CD1c-positive myeloid dendritic cell (primary cell): ENCODE data around the gene TTC7B.

ENCODE experiments used
- DNase-seq: peaks from one replicate; pipeline ENCODE4 v3.0.0-alpha.2; 2016; ENCODE audit errors: extremely low spot score

TTC7B gene

DNA sequence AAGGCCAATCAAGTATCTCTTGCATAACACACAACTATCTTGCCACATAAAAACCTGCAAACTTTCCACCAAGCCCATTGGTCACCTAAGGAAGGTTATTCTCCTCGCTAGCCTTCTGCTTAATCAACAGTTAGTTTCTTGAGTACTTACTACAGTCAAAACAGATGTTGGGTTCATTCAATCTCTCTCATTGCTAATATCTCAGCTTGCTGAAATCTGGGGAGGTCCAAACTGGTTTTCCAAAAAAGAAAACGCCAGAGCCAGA is 74.6 kb downstream of the TTC7B start:
- DNase-seq: no peak

DNA sequence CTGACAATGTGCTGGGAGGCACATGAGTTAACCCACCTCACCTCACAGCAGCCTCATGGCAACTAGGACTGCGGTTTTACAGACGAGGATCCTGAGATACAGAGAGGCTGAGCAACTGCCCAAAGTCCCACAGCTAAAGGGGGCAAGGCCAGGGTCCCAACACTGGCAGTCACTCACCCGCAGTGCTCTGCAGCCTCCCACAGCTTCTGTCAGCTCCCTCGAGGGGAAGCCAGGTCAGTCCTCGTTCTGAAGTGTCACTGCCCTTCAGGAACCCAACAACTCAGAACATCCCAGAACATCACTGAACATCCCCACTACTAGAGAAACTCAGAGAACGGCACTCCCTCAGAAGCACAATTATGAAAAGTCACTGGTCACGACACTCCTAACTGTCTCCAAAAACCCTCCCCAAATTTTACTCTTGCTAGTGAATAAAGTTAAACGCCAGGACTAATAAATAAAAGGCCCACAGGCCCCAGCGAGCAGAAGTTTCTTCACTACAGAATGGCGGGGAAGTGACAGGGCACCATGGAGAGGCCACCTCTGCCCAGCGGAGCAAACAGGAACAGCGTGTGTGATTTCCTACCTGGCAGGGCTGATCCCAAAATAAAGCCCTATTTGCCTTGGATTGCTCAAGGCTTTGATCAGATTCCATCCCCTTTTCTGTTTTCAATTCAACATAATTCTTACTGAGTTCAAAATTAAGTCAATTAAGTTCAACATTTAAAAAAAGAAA is 75.1 kb downstream of the TTC7B start:
- DNase-seq: no peak

DNA sequence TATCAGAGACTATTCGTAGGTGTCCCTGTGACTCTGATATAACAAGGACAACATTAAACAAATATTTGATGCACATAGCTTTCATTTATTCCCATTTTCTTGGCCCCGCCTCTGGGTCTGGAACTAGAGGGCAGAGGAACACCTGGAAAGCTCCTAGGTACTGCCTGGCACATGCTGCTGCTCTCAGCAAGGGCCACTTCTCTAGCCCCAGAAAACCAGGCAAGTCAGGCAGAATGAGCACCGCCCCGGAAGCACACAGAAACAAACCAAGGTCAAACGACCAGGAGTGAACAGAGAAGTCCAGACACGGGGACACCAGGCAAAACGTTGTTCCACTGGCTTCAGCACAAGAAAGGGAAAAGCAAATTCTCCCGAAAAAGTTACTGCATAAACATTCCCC is 76.1 kb downstream of the TTC7B start:
- no peak for DNase-seq

DNA sequence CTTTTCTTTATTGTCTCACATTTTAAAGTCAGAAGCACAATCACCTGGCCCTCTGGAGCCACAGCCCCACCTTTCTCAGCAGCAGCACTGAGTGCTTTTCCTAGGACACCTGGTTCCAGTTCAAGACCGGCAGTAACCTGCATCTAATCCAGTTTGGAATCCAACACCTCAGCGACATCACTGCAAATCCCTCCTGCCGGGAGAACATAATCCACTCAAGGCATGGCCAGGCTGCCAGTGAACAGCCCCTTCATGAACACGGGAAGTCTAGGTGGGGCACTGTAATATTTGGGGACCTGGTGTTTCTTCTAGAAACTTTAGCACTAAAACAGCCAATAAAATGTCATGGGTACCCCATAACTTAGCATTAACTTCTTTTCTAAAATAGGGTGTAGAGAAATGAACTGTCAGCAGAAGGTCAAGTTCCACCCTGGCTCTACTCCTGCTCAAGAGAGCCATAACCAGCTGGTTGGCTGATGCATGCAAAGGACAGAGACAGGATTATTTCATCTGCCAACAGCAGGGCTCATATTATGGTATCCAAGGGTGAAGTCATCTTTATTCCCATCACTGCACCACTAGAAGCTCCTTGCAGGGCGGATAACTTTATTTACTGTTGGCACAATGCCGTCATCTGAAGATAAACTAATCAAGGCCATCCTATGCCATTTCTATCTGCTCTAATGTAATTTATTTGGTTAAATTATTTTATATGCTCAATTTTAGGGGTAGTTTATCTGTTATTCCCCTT is 76.7 kb downstream of the TTC7B start:
- DNase-seq: no peak

DNA sequence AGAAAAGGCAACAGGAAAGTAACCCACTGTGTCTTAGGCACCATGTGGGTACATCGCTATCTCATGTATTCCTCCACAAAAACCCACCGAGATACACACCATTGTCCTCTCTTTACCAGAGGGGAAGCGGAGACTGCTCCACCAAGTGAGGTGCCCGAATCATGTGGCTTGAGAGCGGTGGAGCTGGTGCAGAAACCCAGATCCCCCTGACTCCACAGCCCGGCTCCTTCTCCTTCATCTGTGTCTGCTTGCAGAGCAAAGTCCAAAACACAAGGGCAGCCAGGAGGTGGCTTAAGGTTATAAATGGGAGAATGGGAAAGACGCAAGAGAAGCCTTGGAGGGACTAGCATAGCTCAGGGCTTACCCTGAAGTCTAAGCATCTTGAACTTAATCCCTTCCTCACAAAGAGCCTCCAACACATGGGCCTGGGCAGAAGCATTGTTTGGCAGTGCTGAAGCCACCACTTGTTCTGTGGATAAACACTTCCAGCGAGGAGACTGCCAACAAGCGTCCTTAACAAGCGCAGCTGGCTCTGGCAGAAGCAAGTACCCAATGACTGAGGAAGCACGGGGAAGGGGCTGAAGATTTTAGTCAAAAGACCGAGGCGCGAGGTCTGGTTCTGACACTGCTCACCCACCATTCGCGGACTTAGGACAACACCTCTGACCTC is 83.0 kb downstream of the TTC7B start:
- DNase-seq: no peak

DNA sequence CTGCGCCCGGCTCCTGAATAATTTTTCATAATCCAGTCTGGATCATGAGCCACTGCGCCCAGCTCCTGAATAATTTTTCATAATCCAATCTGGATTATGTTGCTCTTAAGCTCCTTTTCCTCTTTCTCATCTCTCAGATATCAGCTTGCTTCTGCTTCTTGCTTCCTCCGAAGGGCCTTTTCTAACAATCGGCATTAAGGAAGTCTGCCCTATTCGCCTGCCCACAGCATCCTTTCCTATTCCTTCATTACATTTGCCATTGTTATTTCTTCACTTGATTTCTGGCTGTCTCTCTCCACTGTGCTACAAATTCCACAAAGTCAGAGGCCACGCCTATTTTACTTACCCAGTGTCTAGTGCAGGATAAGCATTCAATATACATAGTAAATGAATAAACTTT is 83.5 kb downstream of the TTC7B start:
- peak; percentile 65 for DNase-seq

DNA sequence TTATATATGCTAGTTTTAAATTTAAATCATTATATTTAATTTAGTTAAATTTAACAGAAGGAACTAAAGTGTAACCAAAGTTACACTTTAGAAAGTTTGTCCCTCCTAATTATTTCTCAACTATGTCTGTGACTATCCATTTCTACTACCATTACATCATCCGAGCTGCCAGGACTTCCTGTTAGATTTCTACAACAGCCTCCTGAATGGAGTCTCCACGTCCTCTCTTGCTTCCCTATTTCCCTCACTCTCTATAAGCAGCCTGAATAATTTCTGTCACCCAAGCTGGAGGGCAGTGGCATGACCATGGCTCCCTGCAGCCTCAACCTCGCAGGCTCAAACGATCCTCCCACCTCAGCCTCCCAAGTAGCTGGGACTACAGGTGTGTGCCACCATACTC is 84.1 kb downstream of the TTC7B start:
- DNase-seq: peak; percentile 81

DNA sequence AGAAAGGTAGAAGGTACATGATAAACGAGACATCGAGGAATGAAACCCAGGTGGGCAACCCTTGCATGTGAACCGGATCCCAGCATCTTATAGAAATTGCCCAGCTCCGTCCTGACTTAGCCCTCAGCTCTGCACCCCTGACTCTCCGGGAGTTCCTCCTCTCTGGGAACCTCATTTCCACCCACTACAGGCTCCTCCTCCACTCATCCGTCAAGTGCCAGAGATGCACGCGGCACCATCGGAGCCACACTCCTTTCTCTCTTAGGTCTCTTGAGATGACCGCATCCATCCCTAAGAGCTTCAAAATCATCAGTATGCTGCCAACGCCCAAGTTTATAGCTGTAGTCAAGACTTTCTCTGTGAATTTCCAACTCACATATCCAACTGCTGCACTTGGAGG is 84.7 kb downstream of the TTC7B start:
- no peak for DNase-seq

DNA sequence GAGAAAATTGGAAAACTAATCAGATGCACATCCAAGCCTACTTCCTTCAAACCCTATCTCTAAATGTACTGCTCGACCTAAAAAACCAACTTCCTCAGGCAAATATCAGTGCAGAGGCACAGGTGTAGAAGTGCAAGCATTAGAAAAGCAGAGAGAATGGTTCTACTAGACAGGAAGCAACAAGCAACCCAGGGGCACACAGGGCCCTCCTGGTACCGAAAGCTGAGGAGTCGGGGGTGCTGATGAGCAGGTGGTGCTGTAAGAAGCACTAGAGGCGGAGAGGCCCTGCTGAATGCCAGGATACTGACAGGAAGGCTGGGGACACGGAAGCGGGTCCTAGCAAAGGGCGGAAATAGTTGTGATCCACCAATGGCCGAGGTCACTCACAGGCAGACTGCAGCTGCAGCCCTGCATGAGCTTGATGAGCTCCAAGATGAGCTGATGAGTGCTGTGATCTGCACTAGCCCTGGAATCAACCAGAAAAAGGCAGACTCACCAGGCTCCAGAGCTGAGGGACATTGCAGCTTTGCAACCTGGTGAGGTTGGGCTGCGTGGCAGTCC is 85.9 kb downstream of the TTC7B start:
- DNase-seq: no peak

DNA sequence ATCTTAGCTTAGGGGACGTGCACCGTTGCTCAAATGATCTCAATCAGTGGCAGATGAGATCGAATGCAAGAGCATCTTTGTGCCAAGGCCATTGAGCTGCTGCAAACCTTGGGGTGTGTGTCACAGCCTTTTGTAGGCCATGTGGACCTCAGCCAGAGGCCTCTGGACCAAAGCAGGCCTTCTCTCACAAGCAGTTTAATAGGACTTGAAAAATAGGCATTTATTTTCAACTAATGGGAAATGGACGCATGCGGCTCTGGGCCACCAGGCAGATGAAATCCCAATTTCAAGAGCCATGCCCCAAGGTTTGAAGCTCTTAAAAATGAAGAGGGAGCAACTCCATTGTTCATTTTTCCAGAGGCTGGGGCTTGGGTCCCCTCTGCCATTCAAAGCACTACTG is 87.3 kb downstream of the TTC7B start:
- DNase-seq: no peak

DNA sequence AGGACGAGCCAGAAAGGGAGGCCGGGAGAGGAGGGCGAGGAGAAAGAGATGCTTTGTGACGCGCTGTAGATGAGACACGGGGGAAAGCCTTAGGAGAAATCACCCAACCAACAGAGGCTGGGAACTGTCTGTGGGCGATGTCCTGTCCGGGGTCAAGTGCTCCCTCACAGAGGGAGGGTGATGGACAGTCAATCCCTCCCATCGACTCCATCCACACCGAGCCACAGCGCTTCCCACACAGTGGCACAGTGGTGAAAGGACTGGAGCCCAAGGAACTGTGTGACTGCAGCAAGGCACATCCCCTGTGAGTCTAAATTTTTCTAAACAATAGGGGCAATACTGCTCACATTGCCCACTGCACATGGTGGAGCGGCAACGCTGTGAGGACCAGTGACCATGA is 89.1 kb downstream of the TTC7B start:
- DNase-seq: no peak

DNA sequence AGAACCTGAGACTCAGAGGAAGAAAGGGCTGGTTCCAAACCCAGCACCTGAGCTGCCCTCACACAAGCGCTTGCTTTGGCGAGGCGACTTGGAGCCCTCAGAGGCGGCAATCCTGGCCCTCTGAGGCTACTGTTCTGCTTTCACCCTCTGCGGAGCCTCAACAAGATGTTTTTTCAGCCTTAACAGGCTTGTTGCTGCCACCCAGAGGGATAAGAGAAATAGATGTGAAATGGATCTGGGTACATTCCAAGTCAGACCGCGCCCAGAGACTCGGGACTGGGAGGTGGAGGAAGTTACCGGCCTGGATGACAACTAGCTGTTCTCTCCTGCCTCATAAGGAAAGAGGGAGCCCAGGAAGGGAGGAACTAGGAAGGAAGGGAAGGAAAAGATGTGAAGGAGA is 89.6 kb downstream of the TTC7B start:
- DNase-seq: no peak

DNA sequence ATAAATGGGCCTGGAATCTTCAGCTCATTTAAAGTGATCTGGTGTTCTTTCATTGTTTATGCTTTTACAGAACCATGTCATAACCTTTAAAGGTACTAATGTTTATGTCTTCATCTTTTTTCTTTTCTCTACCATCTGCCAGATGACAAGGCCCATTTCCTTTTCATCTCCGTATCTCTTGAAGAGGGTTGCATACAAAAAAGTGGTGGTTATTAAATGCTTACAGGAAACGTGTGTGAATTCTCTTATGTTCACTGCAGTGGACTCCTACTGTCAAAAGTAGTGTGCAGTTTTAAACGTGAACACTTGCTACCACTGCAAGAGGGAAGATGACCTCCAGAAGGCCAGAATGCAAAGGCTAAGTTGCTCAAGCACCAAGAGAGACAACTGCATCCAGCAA is 91.4 kb downstream of the TTC7B start:
- DNase-seq: no peak

DNA sequence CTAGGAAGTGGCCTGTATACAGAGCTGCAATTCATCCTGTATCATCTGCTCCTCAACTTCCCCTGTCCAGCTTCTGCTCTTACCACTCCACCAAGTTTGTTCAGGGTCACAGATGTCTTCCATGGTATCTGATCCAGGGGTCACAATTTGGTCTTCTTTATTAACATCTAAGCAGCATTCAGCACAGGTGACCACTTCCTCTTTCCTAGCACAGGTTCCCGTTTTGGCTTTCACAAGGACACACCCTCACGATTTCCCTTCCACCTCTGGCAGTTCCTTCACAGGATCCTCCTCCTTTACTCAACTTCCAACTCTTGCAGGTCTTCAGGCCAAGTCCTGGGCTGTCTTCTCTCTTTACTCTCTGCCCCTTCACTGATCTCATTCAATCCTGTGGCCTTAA is 93.6 kb downstream of the TTC7B start:
- peak; percentile 42 for DNase-seq

DNA sequence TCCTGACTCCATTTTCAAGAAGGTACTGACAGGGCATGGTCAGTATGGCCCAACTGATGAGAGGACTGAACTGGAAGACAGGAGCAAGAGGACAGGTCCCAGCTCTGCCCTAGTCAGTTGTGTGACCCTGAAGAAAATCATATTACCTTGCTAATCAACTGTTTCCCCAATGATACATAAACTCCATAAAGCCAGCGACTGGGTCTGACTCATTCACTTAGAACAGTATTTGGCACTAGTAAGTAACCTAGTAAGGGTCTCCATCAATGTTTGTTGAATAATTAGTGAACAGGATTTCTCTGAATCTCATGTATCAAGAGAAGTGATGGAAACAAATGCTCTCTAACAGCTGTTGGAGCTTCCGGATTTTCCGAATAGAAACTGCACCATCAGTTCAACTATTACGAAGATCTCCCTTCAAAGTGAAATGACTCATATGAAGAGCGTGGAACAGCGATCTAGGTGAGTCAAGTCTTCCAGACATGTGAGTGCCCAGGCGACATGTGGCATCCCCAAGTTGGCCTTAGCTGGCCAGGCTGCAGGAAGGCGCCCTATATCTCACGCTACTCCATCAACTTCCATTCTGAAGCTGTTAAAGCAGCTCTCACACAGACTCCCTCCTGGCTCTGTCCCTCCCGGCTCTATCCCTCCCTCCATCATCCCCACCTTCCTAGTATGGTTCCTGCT is 94.5 kb downstream of the TTC7B start:
- no peak for DNase-seq

DNA sequence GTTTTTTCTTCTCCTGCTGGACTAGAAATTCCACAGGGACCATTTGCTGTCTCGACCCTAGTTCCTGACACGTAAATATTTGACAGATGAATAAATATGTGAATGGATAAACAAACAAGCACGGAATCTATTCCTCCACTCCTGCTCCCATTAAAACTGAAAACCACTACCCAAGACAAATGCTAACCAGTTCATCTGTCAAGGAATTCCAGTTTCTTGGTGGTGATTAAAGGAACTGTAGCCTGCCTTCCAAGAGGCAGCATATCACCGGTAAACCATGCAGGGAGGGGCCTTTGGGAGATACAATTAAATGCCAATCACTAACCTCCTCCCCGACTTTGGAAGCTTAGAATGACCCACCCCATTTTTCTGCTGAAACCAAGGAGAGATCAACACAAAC is 95.4 kb downstream of the TTC7B start:
- DNase-seq: no peak

DNA sequence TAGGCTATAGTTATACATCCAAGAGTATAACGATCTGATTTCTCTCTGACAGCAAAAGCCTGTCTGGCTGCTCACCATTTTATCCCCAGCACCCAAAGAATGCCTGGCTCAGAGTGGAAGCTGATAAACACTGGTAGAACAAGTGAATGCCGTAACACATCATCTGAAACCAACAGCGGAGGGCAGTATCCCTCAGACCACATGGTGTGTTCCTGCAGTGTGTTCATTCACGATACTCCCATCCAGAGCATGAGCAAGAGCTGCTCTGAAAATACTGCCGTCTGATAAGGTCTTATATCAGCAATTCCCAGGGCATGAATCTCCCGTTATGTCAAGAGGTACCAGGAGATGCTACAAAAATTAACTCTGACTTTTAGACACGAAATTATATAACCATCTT is 95.9 kb downstream of the TTC7B start:
- DNase-seq: no peak

DNA sequence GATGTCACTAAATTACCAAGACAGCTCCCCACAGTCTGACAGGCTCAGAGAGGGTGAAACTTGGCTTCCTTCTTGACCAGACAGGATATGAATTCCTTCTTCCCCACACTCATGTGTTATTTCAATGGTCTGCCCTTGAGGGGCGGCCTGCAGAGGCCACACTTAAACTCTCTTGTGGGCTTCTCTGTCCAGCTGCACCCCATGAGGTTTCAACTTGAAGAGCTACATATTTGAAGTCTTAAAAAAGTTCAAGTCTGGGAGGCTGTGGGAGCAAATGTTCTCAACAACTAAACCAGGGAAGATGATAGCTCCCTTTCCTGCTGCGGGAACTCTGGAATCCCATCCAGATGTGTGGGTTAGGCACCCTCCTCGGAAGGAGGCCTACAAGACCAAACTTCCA is 98.3 kb downstream of the TTC7B start:
- DNase-seq: no peak

DNA sequence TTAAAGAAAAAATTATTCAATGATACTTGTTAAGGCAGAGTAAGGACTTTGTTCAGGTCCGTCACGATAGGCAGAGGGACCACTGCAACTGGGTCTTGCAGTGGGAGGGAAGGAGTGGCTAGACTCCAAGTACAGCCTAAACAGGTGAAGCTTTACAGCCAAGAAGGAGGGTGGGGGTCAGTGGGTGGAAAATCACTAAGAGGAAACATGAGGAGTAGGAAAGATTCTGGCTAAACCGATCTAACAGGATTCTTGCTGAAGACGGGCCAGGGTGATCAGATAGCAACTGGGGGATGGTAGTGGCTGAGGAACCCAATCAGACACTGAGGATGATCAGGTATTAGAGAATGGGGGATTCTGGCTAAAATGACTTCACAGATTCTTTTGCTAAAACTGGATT is 100.2 kb downstream of the TTC7B start:
- no peak for DNase-seq

DNA sequence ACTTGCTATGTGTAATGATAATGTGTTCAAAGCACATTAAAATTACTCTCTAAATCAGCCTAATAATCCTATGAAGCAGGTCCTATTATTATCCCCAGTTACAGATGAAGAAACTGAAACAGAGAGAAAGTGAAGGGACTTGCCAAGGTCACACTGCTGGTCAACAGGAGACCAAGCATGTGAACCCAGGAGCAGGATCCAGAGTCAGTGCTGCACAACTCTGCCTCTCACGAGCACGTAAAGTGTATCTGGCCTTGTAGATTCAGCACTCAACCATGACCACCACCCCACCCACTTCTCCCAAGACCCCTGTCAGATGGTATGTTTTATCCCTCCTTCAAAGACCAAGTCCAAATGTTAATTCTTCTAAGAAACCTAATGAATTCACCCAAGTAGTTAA is 100.7 kb downstream of the TTC7B start:
- DNase-seq: no peak

DNA sequence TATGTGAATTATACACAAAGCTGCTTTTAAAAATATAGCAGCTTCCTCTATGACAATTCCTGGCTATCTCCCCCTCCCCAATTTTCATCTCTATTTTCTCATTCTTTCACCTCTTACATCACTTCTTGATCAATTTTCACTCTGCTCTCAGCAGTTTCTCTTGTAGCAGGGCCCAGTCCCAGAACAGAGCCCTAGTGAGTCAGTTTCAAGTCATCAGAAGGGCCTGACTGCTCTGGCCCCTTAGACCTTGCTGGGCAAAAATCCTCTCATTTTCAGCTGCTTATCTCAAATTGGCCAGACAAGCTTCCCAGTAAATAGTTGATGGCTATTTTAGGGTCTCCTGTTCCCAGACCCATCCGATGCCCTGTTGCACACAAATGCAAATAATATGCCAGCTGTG is 101.4 kb downstream of the TTC7B start:
- no peak for DNase-seq

DNA sequence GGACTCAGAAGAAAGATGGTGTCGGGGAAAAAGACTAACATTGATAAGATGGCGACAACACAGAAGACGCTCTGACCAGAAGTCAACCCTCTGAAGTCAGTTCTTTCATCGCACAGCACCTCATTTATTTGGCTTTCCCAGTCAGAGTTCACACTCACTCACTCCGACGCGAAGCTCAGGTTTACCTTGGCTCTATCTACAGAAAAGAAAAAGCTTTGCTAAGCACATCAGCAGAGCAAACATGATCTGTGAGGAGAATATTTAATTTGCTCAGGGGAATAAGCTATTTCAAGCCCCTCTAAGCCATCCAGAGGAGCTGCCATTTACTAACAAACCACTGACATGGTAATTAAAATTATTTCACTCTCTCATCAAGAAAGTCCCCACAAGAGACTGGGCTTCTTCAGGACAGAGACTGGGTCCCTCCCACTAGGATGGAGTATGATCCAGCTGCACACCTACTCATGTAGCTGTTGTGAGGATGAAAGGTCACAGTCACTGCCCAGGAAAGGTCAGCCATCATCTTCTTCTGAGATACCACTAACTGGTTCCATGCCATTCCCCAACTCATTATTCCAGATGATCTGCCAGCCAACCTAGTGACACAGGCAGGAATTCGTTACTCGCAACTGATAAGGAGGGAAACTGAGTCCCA is 111.4 kb downstream of the TTC7B start:
- no peak for DNase-seq
